ENCODE measurements around the gene EIF2A.
"Not testable (repeated sequence)": the region's sequence is repeated elsewhere in the genome, so short reads cannot be mapped to it uniquely, and the experiment has no call there.

Gene EIF2A

DNA sequence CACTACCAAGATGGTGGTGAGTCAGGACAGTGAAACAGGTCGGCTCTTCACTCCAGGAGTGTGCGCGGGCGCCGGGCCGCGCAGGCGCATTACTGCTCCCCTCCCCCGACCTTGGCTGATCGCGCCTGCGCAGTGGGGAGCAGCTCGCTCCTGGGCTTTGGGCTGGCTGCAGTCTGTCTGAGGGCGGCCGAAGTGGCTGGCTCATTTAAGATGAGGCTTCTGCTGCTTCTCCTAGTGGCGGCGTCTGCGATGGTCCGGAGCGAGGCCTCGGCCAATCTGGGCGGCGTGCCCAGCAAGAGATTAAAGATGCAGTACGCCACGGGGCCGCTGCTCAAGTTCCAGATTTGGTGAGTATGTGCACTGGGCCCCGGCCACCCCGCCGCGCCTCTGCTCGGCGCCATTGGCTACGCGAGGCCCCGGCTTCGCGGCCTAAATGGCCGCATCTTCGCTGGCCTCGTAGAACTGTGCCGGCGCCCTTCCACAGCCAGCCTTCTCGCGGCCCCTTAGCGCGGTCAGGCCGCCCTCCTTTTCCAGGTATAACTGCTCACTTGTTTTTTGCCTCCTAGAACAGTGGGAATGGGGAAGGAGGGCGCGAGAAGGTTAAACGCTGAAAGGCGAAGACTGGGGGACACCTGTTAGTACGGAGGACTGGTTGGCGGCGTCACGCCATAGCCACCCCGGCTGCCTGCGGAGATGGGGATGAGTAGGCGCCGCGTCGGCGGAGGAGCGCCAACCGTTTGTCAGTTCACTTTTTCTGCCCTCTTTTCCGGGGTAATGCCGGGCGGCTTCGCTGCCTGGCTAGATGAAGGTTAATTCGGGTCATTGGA is 56.8 kb downstream of the EIF2A start, which contains the start of gene SELENOT:
TSS of gene SELENOT (plus strand) at position 169 of the 827 bp plus-strand sequence. CDS start at position 211, 42 bp downstream.
- peak; percentile 71 for FAIRE-seq

DNA sequence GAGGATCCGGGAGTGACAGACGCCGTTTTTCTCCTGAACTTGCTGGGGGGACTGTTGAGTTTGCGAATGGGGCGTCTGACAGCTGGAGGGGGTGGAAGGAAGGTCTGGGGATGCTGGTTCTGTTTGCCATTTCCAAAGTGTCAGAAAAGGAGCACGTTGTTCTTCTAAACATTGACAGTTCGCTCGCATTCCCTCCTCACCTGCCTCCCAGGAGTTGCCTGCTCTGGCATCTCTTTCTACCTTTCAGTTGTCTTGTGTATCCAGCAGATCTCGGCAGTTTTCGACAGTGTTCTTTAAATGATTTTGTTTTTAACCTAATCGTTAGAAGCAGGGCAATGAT is 57.4 kb downstream of the EIF2A start:
- no peak for FAIRE-seq

DNA sequence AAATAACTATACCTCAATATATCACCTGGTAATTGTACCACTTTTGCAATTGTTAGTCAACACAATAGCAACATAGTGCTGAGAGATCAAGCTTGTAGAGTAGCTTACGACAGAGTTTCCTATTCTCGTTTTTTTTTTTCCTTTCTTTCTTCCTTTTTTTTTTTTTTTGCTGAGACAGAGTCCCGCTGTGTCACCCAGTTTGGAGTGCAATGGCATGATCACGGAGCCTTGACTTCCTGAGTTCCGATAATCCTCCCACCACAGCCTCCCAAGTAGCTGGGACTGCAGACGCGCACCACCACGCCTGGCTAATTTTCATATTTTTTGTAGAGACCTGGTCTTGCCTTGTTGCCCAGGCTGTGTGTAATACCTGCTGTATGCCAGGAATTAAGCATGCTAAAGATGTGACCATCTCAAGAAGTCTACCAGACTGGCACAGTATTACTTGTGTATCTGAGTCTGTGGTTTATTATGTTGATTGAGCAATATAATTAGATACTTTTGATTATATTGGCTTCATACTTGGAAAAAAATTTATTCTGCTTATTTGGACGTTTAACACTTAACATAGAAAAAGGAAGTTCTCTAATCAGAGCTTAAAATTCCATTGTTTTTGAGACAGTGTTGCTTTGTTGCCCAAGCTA is 59.5 kb downstream of the EIF2A start:
- no peak for FAIRE-seq

DNA sequence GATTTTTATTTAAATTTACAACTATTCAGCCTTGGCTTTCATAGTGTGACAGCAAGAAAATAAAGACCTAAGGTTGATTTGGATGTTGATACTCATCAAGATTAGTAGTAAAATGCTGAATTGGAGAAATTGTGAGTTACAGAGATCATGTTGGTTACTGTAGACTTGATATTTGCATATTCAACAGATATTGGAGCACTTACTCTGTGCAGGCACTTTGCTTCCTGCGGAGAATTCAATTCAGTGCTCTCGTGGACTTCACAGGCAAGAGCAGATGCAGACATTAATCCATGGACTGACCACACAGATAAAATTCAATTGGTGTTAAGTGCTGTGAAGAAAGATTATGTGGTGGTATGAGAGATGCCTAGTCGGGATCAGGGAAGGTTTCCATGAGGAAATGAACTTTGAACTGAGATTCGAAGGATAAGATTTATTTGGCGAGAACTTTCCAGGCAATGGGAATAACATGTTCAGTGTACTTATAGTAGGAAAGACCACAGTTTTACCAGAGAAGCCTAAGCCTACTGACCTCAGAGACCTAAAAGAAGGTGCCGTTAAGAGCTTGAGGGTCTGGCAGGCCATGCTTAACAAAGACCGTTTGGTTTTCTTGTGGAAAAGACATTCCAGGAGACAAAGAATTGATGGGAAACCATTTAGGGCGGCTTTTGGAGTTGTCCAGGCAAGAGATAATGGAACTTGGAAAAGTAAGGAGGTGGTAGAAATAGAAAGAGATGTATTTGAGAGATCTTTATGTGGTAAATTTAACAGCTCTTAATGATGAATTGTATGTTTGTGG is 60.9 kb downstream of the EIF2A start:
- no peak for FAIRE-seq

DNA sequence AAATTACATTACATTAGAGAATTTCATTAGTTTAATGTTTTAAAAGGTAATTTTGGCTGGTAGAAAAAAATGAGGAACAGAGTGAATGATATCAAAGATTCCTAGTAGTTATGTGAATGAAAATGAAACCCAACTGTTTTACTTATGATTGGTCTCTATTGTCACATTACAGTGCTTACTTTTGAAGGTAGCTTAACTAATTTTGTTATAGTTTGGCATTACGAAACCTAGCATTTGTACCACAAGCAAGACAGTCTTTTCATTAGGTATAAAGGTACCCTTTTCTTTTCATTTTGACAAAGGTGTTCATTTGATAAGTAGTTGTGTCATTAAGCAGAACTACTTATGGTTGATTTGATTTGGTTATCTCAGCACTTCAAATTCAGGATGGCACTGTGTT is 63.4 kb downstream of the EIF2A start:
- no peak for FAIRE-seq

DNA sequence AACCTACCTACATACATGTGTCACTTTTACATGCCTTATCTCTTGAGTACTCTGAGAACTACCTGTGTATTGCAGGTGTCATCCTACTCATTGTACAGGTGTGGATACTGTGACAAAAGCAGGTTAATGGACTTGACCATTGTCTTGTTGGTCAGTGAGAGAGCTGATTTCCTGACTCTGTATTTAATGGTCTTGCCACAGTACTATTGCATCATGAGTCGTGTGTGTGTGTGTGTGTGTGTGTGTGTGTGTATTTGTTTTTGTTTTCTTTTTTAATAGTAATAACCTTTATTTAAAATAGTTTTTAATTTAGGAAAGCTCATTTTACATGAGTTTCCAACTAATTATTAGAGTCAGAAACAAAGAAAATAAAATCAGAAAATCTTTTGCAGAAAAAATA is 64.2 kb downstream of the EIF2A start:
- no peak for FAIRE-seq

DNA sequence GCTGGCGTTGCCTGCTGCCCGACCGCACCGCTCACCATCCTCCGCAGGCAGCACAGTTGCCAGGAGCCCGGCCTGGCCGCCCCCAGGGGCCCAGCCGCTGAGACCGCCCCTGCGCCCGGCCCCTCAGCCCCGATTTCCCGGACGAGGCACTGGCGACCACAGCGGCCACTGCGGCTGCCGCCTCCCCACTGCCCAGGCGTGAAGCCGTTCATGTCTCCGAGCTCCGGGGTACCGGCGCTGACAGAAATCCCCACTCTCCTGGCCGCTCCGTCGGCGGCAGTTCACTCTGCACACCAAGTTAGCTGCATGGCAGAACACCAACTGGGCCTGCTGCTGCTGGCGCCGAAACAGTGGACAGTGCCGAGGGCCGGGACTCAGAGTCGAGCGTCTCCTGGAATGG is 65.1 kb downstream of the EIF2A start:
- FAIRE-seq = no peak

DNA sequence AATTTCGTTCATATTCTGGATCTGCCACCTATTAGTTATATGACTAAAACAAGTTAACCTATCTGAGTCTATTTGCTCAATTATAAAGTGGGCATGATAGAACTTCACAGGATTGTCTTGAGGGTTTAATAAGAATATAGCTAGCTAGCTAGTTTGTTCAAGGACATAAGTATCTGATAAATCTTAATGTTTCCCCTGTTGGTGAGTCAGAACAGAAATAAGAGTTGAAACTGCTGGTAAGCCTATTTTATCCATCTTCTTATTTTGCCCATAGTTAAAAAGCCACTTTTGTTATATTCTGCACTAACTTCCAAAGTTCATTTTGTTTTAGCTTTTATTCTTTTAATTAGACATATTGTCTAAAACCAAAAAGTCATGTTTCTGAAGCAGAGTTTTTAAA is 65.9 kb downstream of the EIF2A start:
- no peak for FAIRE-seq

DNA sequence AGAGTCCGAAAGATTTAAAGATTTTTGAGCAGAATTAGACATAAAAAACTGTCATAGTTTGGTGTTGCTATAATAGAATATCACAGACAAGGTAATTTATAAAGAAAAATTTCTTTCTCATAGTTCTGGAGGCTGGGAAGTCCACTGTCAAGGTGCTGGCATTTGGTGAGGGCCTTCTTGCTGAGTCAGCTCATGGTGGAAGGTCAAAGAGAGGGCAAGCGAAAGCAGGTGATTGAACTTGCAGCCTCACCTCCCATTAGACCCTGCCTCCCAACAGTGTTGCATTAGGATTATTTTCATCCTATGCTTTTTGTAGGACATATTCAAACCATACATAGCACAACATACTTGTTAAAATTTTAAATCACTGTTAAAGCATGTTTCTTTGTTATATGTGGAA is 66.4 kb downstream of the EIF2A start:
- no peak for FAIRE-seq

DNA sequence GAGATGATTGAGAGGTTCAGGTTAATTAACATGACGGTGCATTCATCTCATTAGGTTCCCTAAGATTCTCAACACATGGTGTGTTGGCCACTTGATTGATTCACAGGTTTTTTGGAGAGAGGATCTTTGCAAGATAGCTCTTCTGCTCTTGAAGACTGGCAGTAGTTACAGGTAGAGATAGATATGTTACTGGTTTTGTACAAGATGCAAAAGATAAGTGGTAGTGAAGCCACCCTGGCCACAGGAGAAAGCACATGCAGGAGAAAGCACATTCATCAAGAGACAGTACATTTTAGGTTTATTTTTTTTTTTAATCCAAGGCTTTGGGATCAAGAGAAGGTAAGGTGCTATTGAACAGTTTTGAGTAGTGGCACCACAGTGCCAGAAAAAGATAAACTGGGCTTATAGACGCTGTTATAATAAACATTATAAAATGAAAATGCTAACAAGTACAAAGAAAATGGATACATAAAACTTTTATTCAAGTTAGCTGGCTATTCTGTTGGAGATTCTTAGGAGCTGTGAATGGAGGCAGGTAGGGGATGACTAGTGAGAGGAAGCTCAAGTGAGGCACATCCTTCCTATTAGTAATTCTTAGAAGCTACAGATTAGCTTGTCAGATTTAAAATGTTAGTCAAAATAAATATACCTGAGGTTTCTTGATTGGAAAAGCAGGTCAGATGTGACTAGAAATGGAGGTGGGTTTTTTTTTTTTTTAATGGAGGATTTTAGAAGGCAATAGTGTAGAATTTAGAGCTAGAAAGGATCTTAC is 67.3 kb downstream of the EIF2A start:
- FAIRE-seq = no peak

DNA sequence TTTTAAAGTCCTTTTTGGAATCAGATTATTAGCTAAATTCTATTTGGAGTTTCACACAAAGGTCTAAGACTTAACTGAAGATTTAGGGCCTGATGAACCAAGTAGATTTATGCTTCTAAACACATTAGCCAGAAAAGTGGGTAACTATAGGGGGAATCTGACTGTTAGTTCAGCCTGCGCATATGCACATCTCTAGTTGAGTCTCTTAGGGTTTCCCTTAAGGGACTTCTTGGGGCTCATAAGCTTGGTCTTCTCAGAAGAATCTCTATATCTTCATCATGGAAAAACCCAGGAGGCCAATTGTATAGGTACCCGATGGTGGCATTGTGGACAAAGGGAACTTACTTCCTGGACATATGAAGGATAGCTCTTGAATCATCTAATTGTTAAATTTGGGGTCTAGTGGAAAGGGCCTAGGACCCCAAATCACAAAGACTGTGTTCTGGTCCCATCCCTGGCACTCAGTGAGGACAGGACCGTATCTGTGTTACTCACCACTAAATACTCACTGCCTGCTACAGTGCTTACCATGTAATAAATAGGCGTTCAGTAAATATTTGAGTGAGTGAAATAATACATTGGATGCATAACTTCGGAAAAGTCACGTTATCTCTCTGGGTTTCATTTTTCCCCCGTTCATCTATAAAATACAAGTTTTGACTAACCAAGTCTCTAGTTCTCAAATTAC is 73.6 kb downstream of the EIF2A start:
- no peak for FAIRE-seq

DNA sequence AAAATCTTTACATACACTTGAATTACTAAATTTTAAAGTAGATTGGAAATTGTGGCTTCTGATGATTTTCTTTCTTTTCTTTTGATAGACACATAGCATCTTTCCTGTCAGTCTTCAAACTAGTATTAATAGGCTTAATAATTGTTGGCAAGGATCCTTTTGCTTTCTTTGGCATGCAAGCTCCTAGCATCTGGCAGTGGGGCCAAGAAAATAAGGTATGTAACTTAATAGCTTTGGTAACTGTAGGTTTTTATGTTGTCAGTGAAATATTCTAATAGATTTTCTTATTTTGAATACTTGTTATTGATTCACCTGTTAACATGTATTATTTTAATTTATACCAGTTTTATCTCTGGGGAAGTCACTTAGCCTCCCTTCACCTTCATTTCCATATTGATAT is 76.4 kb downstream of the EIF2A start:
- not testable (repeated sequence) for FAIRE-seq

DNA sequence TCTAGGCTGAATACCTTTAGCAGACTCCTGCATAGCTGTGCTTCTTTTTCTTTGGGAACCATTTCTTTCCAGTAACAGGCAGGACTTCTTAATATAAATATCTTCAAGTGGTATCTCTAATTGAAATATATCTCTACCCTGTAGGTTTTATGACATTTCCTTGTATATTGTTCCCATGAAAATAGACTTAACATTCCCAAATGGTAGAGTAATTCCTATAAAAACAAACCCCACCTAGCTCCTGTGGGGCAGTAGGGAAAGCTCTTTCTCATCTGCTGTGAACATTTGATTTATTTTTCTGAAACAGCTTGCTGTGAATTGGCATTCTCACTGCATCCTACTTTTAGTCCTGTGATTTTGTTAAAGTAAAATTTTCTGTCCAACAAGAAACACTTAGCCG is 77.4 kb downstream of the EIF2A start:
- FAIRE-seq = no peak

DNA sequence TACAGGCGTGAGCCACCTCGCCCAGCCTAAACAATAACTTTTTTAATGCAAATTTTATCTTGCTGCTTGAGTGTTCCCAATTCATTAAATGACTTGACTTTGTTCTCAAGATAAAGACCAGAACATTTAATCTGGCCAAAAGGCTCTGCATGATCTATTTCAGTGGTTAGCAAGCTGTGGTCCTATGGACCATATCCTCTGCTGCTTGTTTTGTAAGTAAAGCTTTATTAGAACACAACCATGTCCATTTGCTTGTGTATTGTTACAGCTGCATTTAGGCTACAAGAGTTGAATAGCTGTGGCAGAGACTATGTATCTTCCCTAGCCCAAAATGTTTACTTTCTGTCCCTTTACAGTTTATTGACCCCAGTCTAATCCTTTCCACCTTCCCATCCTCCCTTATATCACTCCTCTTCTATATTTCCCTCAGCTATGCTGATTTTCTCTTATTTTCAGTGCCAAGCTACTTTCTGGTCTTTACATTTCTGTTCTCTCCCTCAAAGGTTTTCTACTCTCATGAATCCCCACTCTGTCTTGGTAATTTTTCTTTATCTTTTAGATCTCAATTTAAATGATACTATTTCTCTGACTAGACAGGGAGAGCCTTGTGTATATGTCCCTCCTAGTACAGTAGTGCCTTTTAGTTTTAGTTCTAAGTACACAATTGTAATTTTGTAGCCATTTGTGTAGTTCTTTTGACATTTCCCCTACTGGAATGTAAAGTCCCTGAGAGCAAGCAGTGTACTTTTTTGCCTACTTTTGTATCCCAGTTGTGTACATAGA is 79.8 kb downstream of the EIF2A start:
- FAIRE-seq = no peak

DNA sequence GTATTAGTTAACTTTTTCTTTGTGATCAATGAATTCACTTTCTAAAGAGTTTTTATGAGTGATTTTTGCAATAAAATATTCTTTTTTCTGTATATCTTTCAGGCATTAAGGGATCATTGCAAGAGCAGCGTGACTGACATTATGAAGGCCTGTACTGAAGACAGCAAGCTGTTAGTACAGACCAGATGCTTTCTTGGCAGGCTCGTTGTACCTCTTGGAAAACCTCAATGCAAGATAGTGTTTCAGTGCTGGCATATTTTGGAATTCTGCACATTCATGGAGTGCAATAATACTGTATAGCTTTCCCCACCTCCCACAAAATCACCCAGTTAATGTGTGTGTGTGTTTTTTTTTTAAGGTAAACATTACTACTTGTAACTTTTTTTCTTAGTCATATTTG is 81.0 kb downstream of the EIF2A start:
- no peak for FAIRE-seq

DNA sequence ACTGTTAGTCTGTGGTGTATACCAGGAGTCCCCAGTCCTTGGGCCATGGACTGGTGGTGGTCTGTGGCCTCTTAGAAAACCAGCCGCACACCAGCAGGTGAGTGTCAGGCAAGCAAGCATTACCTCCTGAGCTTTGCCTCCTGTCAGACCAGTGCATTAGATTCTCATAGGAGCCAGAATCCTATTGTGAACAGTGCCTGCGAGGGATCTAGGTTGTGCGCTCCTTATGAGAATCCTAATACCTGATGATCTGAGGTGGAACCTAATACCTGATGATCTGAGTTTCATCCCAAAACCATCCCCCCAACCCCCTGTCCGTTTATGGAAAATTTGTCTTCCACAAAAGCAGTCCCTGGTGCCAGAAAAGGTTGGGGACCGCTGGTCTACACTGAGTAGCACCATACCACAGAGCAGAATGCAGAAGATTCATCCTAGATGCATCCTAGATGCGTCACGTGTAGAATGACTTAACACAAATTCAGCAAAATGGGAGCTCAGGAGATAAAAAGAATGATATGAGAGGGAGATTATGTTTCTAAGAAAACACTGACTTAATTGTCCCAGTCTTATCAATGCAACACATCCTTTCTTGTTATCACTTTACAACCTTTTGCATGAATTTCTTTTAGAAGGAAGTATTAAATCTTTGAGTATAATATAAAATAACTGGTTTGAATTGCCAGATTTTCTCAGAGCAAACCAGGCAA is 85.1 kb downstream of the EIF2A start:
- no peak for FAIRE-seq

DNA sequence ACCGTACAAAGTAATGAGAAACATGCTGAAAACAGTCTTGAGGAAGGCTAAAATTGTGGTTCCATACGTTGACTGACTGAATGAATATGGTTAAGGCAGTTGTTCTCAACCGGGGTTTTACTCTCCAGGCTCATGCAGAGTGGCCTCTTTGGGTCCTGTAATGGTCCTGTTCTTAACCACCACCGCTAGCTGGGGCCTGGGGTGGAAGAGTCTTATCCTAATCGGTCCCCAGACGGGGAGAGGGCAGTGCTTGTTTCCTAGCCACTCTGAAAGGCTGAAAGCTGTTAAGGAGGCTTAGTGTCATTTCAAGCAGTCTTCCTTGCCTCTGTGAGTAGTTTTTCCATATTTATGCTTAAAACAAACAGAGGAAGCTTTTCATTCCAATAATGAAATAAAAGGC is 88.5 kb downstream of the EIF2A start:
- FAIRE-seq = no peak

DNA sequence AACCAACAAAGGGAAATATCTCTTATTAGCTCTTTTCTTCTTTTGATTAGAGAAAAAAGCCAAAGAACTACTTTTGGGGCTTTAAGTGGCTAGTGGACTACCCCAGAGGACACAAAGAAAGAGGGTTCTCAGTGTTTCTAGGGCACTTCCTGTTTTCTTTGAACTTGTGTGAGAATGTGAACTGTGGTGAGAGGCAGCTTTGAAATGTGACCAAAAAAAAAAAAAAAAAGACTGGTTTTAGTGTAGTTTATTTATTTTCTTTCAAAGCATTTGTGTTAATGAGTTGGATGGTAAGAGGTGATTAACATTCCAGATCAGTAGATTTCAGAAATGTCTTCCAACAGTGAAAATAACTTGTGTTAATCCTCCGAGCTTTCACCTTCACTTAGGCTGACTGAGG is 88.9 kb downstream of the EIF2A start:
- no peak for FAIRE-seq

Data from TTC549 (cell line).